ENCODE results near the gene FAM83C.

GRCh38 chr20:35277531-35278395, 14.5 kb downstream of the FAM83C start, which contains the start of gene MMP24OS:
- TF ChIP-seq CTCF (conservative IDR thresholded peaks at IDR 0.05; ENCODE audit: low read depth, low read length) (0 out of 2 replicates have a peak, but pooled peaks have one; percentile 23), EZH2 (IDR thresholded peaks at IDR 0.05; ENCODE audit: borderline replicate concordance, low read depth, low read length, poor library complexity, severe bottlenecking) (no peak)

Measured in A673 (cell line).